ENCODE results near the gene EEF1B2. TPM values are rescaled to one million over a fixed set of nuclear protein-coding genes. Genes with fewer than 3 reads are reported as not detected.
A peak's percentile ranks its signal among the peaks of the same experiment; 100 is the strongest.
"Not testable (repeated sequence)": the region's sequence is repeated elsewhere in the genome, so short reads cannot be mapped to it uniquely, and the experiment has no call there.

EEF1B2 gene
- total RNA-seq, 1 experiment from 2014 or later: 523 TPM

GRCh38 chr2:206116278-206116677, 43.4 kb upstream of the EEF1B2 start:
- intact Hi-C loops (cut with micrococcal nuclease; ENCODE audit: unreplicated experiment) (no loop called here), in situ Hi-C loops (cut with HindIII; ENCODE audit: low pct_unique_long_range_greater_than_20kb, low sequenced_read_pairs) (no loop called here)
- no TSS peak for BruUV-seq (replicated peaks)
- POLR2A ChIA-PET: no interaction called here
- Histone ChIP-seq H3K36me3 (ENCODE audit: control insufficient read depth, insufficient read depth, low read length) (peaks cover 4% of the 10 kb centered on the region; the same call in 1 of the 2 replicates), H3K9me3 (ENCODE audit: control insufficient read depth, insufficient read depth, low read depth, low read length) (no peaks in the 10 kb centered on the region), H3K4me3 (ENCODE audit: low read depth in 2 of 2, low read length in 2 of 2) (no peak overlapping the region), H3K4me1 (ENCODE audit: control insufficient read depth, insufficient read depth, low read length) (no peaks in the 10 kb centered on the region), H3K27me3 (ENCODE audit: control insufficient read depth, insufficient read depth, low read length) (no peaks in the 10 kb centered on the region), H3K27ac (ENCODE audit: low read length) (no peak overlapping the region)
- DNase-seq (ENCODE audit: low read depth, low spot score) (no peak), ATAC-seq (no peak)
- TF ChIP-seq REST (IDR thresholded peaks at IDR 0.05; ENCODE audit: insufficient read depth in 1 of 2, low read depth in 2 of 2, low read length in 1 of 2): no peak
- TF ChIP-seq CTCF (IDR thresholded peaks at IDR 0.05): no peak
- CTCF ChIA-PET: no interaction called here

- POLR2A ChIA-PET: interaction anchor here (0.7 kb wide), 1 partner anchor 16 kb away, joined by 12 read pairs; no protein-coding TSS in a partner anchor
Observed at GRCh38 chr2:206122569-206122968, 37.1 kb upstream of the EEF1B2 start.

GRCh38 chr2:206125901-206126300, 33.8 kb upstream of the EEF1B2 start:
- no peak overlapping the region for H3K4me3 ChIP-seq (ENCODE audit: low read depth in 2 of 2, low read length in 2 of 2)
- no peaks in the 10 kb centered on the region for H3K27me3 ChIP-seq (ENCODE audit: control insufficient read depth, insufficient read depth, low read length)
- no peak for DNase-seq (ENCODE audit: low read depth, low spot score)
- H3K36me3 ChIP-seq (ENCODE audit: control insufficient read depth, insufficient read depth, low read length): peaks cover 41% of the 10 kb centered on the region
- POLR2A ChIA-PET: no interaction called here
- BruUV-seq (replicated peaks): TSS peak; percentile 12
- intact Hi-C loops (cut with micrococcal nuclease; ENCODE audit: unreplicated experiment): no loop called here
- CTCF ChIA-PET: interaction anchor here (0.6 kb wide), 1 partner anchor 34 kb away, joined by 4 read pairs; the partner anchor contains the start of genes EEF1B2 and NDUFS1
- no peak overlapping the region for H3K27ac ChIP-seq (ENCODE audit: low read length)
- H3K4me1 ChIP-seq (ENCODE audit: control insufficient read depth, insufficient read depth, low read length): no peaks in the 10 kb centered on the region
- no peak for ATAC-seq
- no peaks in the 10 kb centered on the region for H3K9me3 ChIP-seq (ENCODE audit: control insufficient read depth, insufficient read depth, low read depth, low read length)
- TF ChIP-seq TCF7L2 (IDR thresholded peaks at IDR 0.05; ENCODE audit: low read depth, low read length): no peak
- no peak for TF ChIP-seq POLR2AphosphoS5 (IDR thresholded peaks at IDR 0.05; ENCODE audit: low read depth, low read length)
- TF ChIP-seq SIN3A (IDR thresholded peaks at IDR 0.05; ENCODE audit: borderline replicate concordance, insufficient read depth, low read depth, low read length): no peak
- no peak for TF ChIP-seq REST (IDR thresholded peaks at IDR 0.05; ENCODE audit: insufficient read depth in 1 of 2, low read depth in 2 of 2, low read length in 1 of 2)
- no peak for TF ChIP-seq CTCF (IDR thresholded peaks at IDR 0.05)
- in situ Hi-C loops (cut with HindIII; ENCODE audit: low pct_unique_long_range_greater_than_20kb, low sequenced_read_pairs): no loop called here

More at GRCh38 chr2:206122569-206122968, 37.1 kb upstream of the EEF1B2 start:
- DNase-seq (ENCODE audit: low read depth, low spot score); H3K9me3 ChIP-seq (ENCODE audit: control insufficient read depth, insufficient read depth, low read depth, low read length); H3K27ac ChIP-seq (ENCODE audit: low read length); H3K4me1 ChIP-seq (ENCODE audit: control insufficient read depth, insufficient read depth, low read length); in situ Hi-C loops (cut with HindIII; ENCODE audit: low pct_unique_long_range_greater_than_20kb, low sequenced_read_pairs); H3K4me3 ChIP-seq (ENCODE audit: low read depth in 2 of 2, low read length in 2 of 2); H3K27me3 ChIP-seq (ENCODE audit: control insufficient read depth, insufficient read depth, low read length); CTCF ChIA-PET; BruUV-seq (replicated peaks); intact Hi-C loops (cut with micrococcal nuclease; ENCODE audit: unreplicated experiment); ATAC-seq: not testable (repeated sequence)
- peaks cover 35% of the 10 kb centered on the region for H3K36me3 ChIP-seq (ENCODE audit: control insufficient read depth, insufficient read depth, low read length)

Measured in Panc1 (cell line).